H7 (cell line): ENCODE data around the gene SYNPO. TPM values are rescaled to one million over a fixed set of nuclear protein-coding genes. Genes with fewer than 3 reads are reported as not detected.

Experiments used
- DNase-seq: peaks from one replicate; pipeline ENCODE4 v3.0.0; 2012
- H3K27me3 ChIP-seq: 2 replicates; pipeline ENCODE4 v1.6.0; 2011; ENCODE audit warnings: mild to moderate bottlenecking, low read length; ENCODE audit not compliant: control insufficient read depth, insufficient read depth
- H3K36me3 ChIP-seq: replicated peaks from 2 replicates; pipeline ENCODE4 v1.5.1; 2011; ENCODE audit warnings: low read length; ENCODE audit not compliant: control insufficient read depth, insufficient read depth
- H3K4me3 ChIP-seq: 2 replicates; pipeline ENCODE4 v1.5.1; 2011; ENCODE audit warnings: low read depth, mild to moderate bottlenecking, control low read depth, low read length, moderate library complexity; ENCODE audit not compliant: insufficient read depth
- total RNA-seq: library from RNA; depleted of rRNA; stranded (reverse); fragments of >200 nt; shearing (Covaris generic); gene quantifications from 2 replicates; pipeline ENCODE4 v1.2.3, GENCODE V29; 2014

SYNPO gene
- total RNA-seq, 1 experiment from 2014 or later: 1.3 TPM

DNA sequence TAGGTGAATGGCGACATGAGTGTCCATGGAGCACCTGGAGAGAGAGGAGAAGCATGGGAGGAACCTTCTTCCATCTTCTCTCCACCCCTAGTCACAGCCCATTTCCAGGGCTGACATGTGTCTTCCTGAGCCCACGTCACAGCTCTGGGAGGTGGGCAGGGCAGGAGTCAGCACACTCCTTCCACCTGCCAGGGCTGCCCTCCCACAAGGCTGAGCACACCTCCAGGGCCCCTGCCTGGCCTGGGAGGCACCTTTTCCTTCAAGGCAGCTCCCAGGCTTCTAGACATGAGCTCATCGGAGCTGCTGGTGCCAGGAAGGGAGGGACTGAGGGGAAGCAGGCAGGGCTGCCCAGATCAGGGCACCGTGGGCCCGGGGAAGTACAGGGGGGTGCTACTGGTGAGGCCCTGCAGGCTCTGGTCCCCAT lies 13.6 kb upstream of the SYNPO start:
- H3K36me3 ChIP-seq: no peaks in the 10 kb centered on the region
- DNase-seq: no peak
- no peak overlapping the region for H3K4me3 ChIP-seq
- H3K27me3 ChIP-seq: peaks cover 18% of the 10 kb centered on the region

DNA sequence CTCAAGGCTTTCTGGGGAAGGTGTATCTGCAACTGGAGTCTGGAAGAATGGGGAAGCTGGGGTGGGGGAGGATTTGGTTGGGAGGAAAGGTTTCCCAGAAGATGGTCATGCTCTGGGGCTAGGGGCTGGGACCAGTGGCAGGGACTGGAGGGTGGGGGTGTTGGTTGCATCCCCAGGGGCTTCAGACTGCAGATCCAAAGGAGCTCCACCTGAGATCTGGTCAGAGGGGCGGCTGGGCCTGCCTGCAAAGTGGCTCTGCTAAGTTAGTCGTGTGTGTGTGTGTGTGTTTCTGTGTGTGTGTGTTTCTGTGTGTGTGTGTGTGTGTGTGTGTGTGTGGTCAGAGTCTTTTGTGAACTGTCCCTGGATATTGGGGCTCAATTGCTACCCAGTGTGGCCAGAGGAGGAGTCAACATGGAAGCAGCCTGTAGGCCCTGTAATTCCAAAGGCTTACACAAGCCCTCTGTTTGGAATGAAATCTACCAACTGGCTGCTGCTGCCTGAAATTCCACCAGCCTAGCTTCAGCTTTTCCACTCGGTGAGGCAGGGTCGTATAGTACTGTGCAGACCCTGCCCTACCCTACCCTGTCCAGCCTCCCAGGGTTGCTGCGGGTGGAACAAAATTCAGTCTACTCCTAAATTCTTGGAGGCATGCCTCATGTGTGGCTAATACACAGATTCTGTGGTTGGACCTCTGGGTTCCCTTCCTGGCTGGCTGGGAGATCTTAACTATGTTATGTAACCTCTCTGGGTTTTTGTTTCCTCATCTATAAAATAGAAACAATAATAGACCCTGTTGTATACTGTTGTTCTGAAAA lies 12.5 kb upstream of the SYNPO start:
- Histone ChIP-seq H3K36me3 (no peaks in the 10 kb centered on the region), H3K27me3 (peaks cover 18% of the 10 kb centered on the region), H3K4me3 (no peak overlapping the region)
- DNase-seq: no peak

DNA sequence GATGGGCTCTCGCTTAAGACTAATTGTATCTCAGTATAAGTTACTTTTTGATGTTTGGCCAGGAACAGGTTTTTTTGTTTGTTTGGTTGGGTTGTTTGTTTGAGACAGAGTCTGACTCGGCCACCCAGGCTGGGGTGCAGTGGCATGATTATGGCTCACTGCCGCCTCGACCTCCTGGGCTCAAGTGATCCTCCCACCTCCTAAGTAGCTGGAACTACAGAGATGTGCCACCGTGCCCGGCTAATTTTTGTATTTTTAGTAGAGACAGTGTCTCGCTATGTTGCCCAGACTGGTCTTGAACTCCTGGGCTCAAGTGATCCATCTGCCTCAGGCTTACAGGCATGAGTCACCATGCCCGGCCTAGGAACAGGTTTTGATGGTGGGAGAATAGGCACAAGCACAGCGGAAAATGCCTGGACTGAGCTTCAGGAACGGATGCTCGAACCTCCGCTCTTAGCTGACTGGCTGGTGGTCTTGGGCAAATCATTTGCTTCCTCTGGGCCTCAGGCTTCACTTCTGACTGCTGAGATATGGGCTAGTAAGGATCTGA lies 11.4 kb upstream of the SYNPO start:
- peaks cover 13% of the 10 kb centered on the region for H3K27me3 ChIP-seq
- H3K36me3 ChIP-seq: no peaks in the 10 kb centered on the region
- DNase-seq: no peak
- H3K4me3 ChIP-seq: no peak overlapping the region

DNA sequence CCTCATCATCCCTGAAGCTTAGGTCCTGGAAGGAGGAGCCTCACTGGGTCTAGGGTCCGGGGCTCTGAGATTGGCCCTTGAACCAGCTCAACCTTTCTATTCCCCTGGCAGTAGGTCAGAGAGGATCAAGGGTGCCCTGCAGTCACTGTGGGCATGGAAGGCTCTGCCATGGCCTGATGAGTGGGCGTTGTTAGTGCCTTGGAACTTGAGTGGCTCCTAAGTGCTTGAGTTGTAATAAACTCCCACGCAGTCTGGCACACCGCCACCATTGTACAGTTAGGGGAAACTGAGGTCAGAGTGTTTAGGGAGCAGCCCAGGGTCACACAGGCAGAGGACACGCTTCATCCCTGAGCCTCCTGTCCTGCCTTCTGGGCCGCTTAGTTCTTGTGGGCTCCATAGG lies 10.4 kb upstream of the SYNPO start:
- peaks cover 7% of the 10 kb centered on the region for H3K27me3 ChIP-seq
- H3K4me3 ChIP-seq: no peak overlapping the region
- H3K36me3 ChIP-seq: no peaks in the 10 kb centered on the region
- DNase-seq: no peak

DNA sequence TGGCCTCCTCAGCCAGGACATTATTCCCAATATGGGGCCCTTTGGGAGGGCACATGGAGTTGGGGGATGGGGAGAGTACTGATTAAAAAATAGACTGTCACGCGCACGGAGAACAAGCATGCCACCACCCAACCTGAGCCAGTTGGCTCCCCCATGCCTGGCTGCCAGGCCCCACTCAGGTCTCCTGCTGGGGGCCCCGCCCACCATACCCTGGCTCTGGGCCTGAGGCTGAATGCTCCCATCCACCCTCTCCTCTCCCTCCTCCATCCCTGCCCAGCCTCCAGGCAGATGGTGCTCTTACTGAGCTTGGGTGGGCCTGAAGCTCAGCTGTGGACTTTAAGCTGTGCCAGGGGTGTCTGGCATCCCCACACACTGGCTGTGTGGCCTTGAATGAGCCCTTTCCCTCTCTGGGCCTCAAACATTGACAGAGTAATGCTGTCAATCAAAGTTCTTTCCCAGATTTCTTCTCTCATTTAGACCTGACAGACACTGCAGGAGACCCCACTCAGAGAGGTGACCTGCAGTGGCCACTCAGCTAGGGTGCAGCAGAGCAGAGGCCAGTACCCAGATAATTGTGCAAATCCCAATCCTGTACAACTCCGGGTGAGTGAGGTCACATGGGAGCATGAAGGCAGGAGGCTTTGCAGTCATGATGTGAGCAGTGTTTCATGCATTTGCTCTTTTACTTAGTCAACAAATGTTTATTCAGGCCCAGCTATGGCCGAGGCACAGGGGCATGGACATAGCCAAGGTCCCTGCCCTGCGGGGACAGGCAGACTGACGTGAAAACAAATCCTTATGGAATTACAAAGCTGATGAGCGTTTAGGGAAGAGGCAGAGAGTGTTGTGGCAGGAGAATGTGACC lies 9.8 kb upstream of the SYNPO start:
- DNase-seq: no peak
- no peak overlapping the region for H3K4me3 ChIP-seq
- peaks cover under 1% of the 10 kb centered on the region for H3K27me3 ChIP-seq
- H3K36me3 ChIP-seq: no peaks in the 10 kb centered on the region

DNA sequence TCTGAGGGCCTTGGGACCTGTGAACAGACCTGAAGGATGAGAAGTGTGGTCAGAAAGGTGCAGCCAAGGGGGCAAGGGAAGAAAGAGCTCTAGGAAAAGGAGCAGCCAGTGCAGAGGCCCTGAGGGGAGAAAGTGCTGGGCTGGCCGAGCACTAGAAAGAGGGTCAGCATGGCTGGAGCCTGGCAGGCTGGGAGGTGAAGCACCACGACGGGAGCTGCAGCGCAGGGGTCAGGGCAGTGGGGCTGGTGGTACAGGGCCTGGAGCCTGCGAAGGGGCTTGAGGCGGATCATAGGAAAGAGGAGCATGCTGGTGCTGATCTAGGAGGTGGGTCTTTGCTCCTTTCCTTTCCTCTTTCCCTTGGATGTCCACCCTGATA lies 9.1 kb upstream of the SYNPO start:
- no peaks in the 10 kb centered on the region for H3K27me3 ChIP-seq
- DNase-seq: no peak
- H3K4me3 ChIP-seq: no peak overlapping the region
- H3K36me3 ChIP-seq: no peaks in the 10 kb centered on the region

DNA sequence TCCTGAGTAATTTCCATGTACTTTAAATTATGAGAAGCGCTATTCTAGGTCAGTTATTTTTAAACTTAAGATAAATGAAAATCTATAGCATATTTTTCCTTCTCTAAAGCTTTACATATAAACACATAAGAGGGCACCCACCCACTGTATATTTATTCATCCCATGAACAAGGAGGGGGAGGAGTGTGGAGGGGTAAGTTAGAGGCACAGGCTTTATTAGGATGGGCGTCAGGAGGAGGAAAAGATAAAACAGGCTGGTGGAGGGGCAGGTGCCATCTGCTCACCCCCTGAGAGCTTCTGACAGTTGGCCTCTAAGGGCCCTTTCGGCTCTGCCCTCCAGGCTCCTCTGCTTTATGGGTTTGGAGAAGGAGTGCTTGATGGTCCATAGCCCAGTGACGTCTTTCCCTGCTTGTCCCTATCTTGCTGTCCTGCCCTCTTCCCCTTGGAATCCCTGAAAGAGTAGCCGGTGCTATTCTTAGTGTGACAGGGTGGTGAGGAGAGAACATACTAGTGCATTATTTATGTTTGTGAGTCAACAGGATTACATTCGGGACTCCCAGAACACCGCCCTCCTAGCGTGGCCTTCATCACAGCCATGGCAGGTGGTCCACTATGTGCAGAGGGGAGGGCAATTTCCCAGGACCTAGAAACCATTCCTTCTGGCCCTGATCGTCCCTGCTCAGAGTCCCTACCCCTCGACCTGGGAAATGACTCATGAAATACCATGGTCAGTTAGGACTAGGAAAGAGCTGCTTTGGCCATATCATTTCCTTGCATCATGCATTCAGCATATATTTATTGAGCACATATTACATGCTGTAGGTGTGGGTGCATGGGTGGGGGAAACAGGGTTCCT lies 7.9 kb upstream of the SYNPO start:
- Histone ChIP-seq H3K4me3 (no peak overlapping the region), H3K36me3 (no peaks in the 10 kb centered on the region), H3K27me3 (no peaks in the 10 kb centered on the region)
- DNase-seq: no peak

DNA sequence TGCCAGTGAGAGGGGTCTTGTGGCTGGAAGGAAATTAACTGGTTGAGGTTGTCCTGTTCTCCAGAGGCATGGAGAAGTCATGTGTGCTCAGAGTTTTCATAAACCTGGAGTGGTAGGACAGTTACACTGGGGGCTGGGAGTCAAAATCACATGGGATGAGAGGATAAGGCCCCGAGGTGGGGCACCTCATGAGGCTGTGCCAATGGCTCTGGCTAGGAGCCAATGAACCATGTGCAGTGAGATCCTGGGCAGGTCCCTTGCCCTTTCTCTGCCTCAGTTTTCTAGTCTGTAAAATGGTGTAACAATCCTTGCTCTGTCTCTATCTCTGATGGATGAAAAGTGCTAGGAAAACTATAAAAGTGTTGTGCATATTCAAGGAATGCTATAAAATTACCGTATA lies 7.0 kb upstream of the SYNPO start:
- Histone ChIP-seq H3K4me3 (no peak overlapping the region), H3K27me3 (no peaks in the 10 kb centered on the region), H3K36me3 (no peaks in the 10 kb centered on the region)
- DNase-seq: no peak

DNA sequence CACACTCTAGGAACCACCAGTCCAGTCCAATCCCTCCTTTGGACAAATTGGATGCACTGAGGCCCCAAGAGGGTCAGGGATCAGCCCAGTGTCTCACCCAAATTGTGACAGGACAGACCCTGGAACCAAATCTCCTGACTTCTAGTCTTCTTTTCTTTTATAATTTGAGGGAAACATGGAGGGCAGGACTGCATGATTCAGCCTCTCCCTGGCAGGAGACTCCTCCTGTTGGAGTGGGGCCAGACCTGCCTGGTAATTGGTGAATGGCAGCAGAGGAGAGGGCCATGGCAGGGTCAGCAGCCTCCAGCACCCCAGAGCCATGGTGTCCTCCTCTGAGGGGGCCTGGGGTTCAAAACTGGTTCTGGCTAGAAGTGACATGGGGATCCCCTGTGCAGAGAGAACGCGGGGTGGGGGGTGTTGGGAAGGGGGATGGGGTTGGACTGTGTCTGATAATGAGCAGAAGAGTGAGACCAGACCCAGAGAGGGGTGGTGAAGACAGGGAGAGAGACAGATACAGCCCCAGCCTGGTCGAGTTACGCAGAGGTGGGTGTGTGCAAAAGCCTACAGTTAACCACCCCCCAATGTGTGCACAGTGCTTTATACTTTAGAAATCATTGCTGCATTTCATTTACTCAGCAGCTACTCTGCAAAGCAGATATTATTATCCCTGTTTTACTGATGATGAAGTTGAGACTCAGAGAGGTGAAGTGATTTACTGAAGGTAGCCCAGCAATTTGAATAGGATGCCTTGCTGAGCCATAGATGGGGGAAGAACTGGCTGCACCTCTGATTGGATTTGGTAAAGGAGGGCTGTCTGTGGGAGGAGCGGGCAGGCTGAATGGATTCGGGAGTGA lies 3.8 kb upstream of the SYNPO start:
- DNase-seq: no peak
- no peaks in the 10 kb centered on the region for H3K27me3 ChIP-seq
- no peak overlapping the region for H3K4me3 ChIP-seq
- H3K36me3 ChIP-seq: no peaks in the 10 kb centered on the region

DNA sequence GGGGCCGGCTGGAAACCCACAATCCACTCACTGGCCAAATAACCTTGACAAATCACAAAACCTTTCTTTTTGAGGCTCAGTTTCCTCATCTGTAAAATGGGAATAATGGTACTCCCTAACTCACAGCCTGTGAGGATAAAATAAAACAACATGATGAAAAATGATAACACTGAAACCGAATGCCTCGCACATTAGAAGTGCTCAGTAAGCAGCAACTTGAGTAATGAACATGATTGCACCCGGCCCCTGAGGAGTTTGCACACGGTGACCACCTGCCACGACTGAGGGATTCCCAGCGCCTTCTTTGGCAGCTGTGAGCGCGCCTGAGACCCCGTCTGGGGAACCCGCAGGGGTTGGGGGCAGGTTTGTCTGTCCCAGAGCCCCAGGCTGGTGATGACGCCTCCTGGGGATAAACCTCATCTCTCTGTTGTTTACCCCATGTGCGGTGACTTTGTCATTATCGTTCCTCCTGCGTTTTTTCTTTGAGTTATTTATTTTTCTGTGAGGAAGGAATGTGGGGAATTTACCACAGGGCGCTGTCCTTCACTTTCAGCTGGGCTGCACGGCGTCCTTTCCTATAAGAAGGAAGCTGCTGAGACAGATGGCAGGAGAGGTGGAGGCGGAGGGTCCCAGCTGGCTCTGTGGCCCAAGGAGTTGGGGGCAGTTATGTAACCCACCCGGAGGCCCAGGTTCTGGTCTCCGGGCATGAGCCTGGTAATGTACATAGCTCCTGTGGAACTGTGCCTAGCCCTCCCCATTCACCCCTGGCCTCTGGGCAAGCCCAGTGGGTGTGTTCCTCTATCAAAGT lies 3.0 kb upstream of the SYNPO start:
- DNase-seq: peak; percentile 83
- Histone ChIP-seq H3K4me3 (no peak overlapping the region), H3K27me3 (no peaks in the 10 kb centered on the region), H3K36me3 (no peaks in the 10 kb centered on the region)

DNA sequence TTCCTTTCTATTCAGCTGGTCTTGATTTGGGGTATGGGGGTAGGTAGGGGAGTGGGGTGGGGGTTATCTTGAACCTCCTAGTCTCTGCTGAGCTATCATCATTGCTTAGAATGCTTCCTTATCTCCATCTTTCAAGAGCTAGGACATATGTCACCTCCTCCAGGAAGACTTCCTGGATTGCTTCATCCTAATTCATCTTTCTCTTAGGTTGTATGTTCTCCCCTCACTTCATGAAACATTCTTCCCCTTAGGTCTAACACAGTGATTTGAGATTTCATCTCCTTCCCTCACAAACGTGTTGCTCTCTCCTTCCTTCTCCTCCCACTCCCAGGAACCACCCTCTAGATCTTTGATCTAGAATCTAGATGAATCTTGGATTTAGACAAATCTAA lies 2.4 kb upstream of the SYNPO start:
- DNase-seq: no peak
- Histone ChIP-seq H3K36me3 (no peaks in the 10 kb centered on the region), H3K27me3 (no peaks in the 10 kb centered on the region), H3K4me3 (no peak overlapping the region)

DNA sequence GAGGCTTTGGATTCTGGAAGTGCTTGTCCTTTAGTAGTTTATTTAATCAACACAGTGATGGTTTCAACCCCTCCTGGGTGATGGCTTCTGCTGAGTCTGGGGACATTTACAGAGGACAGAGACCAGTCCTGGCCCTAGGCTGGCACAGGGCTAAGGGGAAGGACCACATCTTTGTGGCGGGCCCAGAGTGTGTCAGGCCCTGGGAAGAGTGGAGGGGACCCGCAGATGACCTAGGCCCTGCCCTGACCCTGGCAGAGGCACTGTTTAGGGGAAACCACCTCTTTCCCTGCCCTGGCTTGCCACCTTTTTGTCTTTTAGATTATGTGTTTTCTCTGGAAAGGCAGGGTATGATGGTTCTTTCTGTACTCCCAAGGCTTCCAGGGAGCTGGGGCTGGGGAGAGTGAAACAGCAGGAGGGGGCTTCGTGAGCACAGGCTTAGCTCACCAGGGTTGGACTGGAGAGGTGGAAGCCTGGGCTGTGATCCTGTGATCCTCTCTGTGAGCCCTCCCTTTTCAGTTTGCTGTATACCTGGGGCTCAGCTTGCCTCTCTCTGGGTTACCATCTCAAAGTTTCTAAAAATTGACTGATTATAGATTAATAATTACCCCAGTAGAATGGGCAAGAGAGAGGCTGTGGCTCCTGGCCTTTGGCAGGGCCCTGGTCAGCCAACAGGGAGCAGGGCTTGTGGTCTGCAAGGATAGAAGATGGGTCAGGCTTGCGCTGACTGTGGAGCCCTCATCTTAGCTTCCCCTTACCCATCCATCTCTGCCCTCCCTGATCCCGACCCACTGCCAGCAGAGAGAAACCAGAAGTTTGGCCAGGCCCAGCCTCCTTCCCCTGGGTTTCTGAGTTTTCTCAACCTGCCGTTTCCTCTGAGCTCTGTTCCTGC lies 1.7 kb upstream of the SYNPO start:
- no peak overlapping the region for H3K4me3 ChIP-seq
- no peaks in the 10 kb centered on the region for H3K36me3 ChIP-seq
- no peaks in the 10 kb centered on the region for H3K27me3 ChIP-seq
- no peak for DNase-seq
